ENCODE measurements around the gene EVX1. TPM values are rescaled to one million over a fixed set of nuclear protein-coding genes. Genes with fewer than 3 reads are reported as not detected.
A peak's percentile ranks its signal among the peaks of the same experiment; 100 is the strongest.

The EVX1 gene
- total and polyA plus RNA-seq, 2 of the 8 experiments (the other 6 are each of a cell fraction or from before 2014, with no cell fraction given): not detected

GRCh38 chr7:27211084-27211446 is 31.5 kb upstream of the EVX1 start:
- H2BK120ac ChIP-seq (replicated peaks; ENCODE audit: low read depth, low read length): no peak overlapping the region
- 64% methylated on average over 1 of the region's 1 CpG; no CpG with 5 or more reads in 1 of the 2 experiments for WGBS, 2 experiments (ENCODE audit: extremely low coverage in 1 of 2, insufficient coverage in 1 of 2, insufficient read length in 1 of 2, insufficient replicate concordance in 2 of 2, low coverage in 1 of 2, low lambda C conversion rate in 2 of 2, missing lambda C conversion rate in 1 of 2)
- DNase-seq (ENCODE audit: low read depth in 1 of 2, low spot score in 2 of 2) (no peak), FAIRE-seq (no peak)
- H3K23me2 ChIP-seq (ENCODE audit: low read depth, low read length): no peaks in the 10 kb centered on the region; the same call in 1 of the 2 replicates
- H3K27me3 ChIP-seq (replicated peaks in 1 of 4; ENCODE audit: control insufficient read depth in 3 of 4, extremely low read depth in 1 of 4, insufficient read depth in 3 of 4, low read length in 3 of 4): peaks cover 96 to 100% (median 99%) of the 10 kb centered on the region in 4 experiments
- POLR2A ChIA-PET (ENCODE audit: partially characterized antibody): no interaction called here
- no peak overlapping the region for H2AFZ ChIP-seq (ENCODE audit: low read length)
- no peak overlapping the region for H4K5ac ChIP-seq (ENCODE audit: insufficient read length, low read depth, low read length)
- no peak overlapping the region for H3K4me2 ChIP-seq (ENCODE audit: insufficient read depth in 1 of 2, low read depth in 2 of 2, low read length in 2 of 2)
- no peak overlapping the region for H3K56ac ChIP-seq (replicated peaks; ENCODE audit: insufficient read length, low read depth, low read length)
- H3K9ac ChIP-seq (replicated peaks in 1 of 4; ENCODE audit: extremely low read depth in 1 of 4, low read depth in 3 of 4, low read length in 3 of 4): no peak overlapping the region
- H3K23ac ChIP-seq (ENCODE audit: insufficient read length): no peak overlapping the region
- peaks cover 12 to 29% of the 10 kb centered on the region in 2 experiments for H4K20me1 ChIP-seq (replicated peaks in 1 of 2; ENCODE audit: control insufficient read depth in 1 of 2, insufficient read depth in 2 of 2, low read length in 2 of 2)
- H4K91ac ChIP-seq (replicated peaks; ENCODE audit: insufficient read length, low read length): no peak overlapping the region
- H2BK12ac ChIP-seq (ENCODE audit: low read depth, low read length): no peak overlapping the region
- no peak overlapping the region for H3K27ac ChIP-seq (ENCODE audit: low read depth, low read length)
- H2BK15ac ChIP-seq (ENCODE audit: low read length): no peak overlapping the region
- H3K14ac ChIP-seq (ENCODE audit: insufficient read length): no peak overlapping the region
- no peak overlapping the region for H2BK5ac ChIP-seq (ENCODE audit: low read depth, low read length)
- peaks cover 8 to 17% (median 10%) of the 10 kb centered on the region in 4 experiments for H3K4me1 ChIP-seq (replicated peaks in 1 of 4; ENCODE audit: control insufficient read depth in 3 of 4, insufficient read depth in 4 of 4, low read length in 3 of 4)
- TF ChIP-seq SUZ12 (IDR thresholded peaks at IDR 0.05; ENCODE audit: low read length) (peak; percentile 51; the same call in 1 of the 2 replicates), RNF2 (IDR thresholded peaks at IDR 0.05; ENCODE audit: borderline replicate concordance, low read depth, low read length, missing control alignments, poor library complexity, severe bottlenecking) (peak; percentile 5), JUND (IDR thresholded peaks at IDR 0.05; ENCODE audit: low read length) (no peak), SIRT6 (IDR thresholded peaks at IDR 0.05; ENCODE audit: low read length) (no peak), E2F6 (IDR thresholded peaks at IDR 0.05) (no peak), SP4 (IDR thresholded peaks at IDR 0.05; ENCODE audit: low read length) (no peak), ZNF274 (IDR thresholded peaks at IDR 0.05; ENCODE audit: borderline replicate concordance, extremely low read depth, low read length) (no peak), ASH2L (IDR thresholded peaks at IDR 0.05; ENCODE audit: low read length) (no peak), RBBP5 (IDR thresholded peaks at IDR 0.05; ENCODE audit: borderline replicate concordance, low read depth, low read length) (no peak), EZH2 (IDR thresholded peaks at IDR 0.05; ENCODE audit: low read depth, low read length, severe bottlenecking) (peak; percentile 42)
- no peak overlapping the region for H3K4me3 ChIP-seq (ENCODE audit: extremely low read depth in 1 of 4, insufficient read depth in 2 of 4, low read depth in 3 of 4, low read length in 4 of 4)
- no peak overlapping the region for H3K4ac ChIP-seq (replicated peaks; ENCODE audit: insufficient read length, low read depth, low read length)
- H4K8ac ChIP-seq (ENCODE audit: extremely low read depth, insufficient read depth, low read length): no peak overlapping the region
- no peak overlapping the region for H2BK20ac ChIP-seq (ENCODE audit: low read length)
- CTCF ChIA-PET (ENCODE audit: partially characterized antibody): interaction anchor here (0.8 to 6.6 kb wide), 25 partner anchors 9 to 882 kb away, joined by 3 to 64 read pairs (median 5); partner anchors contain the start of genes EVX1 and HOXA11
- H3K79me2 ChIP-seq (ENCODE audit: control insufficient read depth in 1 of 2, insufficient read depth in 2 of 2, low read length in 2 of 2): no peaks in the 10 kb centered on the region
- no peaks in the 10 kb centered on the region for H3K79me1 ChIP-seq (ENCODE audit: low read depth, low read length)
- H2AK5ac ChIP-seq (ENCODE audit: low read depth, low read length): 0 out of 2 replicates have a peak overlapping the region, but pooled peaks have one; percentile 40
- peaks cover 0 to 4% (median 0%) of the 10 kb centered on the region in 4 experiments; a peak in 1 of 8 replicates for H3K36me3 ChIP-seq (ENCODE audit: control insufficient read depth in 2 of 4, insufficient read depth in 4 of 4, low read length in 3 of 4)
- H3K9me3 ChIP-seq (ENCODE audit: insufficient read depth in 2 of 2, low read depth in 1 of 2, low read length in 1 of 2): no peaks in the 10 kb centered on the region
- no peak overlapping the region for H3K18ac ChIP-seq (ENCODE audit: extremely low read depth, low read length)

All from H1 (cell line).